Measurements from ENCODE around the gene FGD5. TPM values are rescaled to one million over a fixed set of nuclear protein-coding genes. Genes with fewer than 3 reads are reported as not detected.

The FGD5 gene
- total and polyA plus RNA-seq, 2 donors from 2014 or later, result 18.7 to 40.1 TPM

DNA sequence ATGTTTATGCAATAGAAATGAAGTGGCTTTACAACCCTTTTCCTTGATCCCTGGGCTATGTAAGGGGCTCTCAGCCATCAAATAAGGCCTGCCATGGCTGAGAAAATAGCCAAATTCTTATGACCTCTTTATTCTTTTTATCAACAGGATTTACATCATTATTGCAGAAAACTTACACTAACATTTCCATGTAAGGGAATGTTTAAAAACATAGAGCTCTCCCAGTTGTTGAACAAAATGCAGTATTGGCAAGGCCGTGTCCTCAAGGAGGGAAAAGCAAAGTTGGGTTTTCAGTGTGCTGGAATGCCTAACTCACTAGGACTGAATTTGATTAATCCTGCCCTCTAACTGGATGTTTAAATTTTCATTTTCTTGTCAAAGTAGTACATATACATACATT, 150.9 kb downstream of the FGD5 start:
- H3K27ac ChIP-seq (ENCODE audit: low read depth in 2 of 2, low read length in 2 of 2), result no peak overlapping the region
- H3K4me1 ChIP-seq (ENCODE audit: control insufficient read depth in 2 of 3, insufficient read depth in 2 of 3, low read depth in 1 of 3, low read length in 3 of 3), result no peaks in the 10 kb centered on the region
- intact Hi-C loops (cut with DNase I), result no loop called here
- H3K9ac ChIP-seq (ENCODE audit: low read length in 3 of 3), result no peak overlapping the region
- no peak for FAIRE-seq
- no peak for DNase-seq
- no peak overlapping the region for H3K4me3 ChIP-seq (ENCODE audit: low read length in 3 of 3)
- no peaks in the 10 kb centered on the region for H3K27me3 ChIP-seq (ENCODE audit: control insufficient read depth, insufficient read depth, low read length)
- TF ChIP-seq, protein P1, sequence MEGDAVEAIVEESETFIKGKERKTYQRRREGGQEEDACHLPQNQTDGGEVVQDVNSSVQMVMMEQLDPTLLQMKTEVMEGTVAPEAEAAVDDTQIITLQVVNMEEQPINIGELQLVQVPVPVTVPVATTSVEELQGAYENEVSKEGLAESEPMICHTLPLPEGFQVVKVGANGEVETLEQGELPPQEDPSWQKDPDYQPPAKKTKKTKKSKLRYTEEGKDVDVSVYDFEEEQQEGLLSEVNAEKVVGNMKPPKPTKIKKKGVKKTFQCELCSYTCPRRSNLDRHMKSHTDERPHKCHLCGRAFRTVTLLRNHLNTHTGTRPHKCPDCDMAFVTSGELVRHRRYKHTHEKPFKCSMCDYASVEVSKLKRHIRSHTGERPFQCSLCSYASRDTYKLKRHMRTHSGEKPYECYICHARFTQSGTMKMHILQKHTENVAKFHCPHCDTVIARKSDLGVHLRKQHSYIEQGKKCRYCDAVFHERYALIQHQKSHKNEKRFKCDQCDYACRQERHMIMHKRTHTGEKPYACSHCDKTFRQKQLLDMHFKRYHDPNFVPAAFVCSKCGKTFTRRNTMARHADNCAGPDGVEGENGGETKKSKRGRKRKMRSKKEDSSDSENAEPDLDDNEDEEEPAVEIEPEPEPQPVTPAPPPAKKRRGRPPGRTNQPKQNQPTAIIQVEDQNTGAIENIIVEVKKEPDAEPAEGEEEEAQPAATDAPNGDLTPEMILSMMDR (IDR thresholded peaks at IDR 0.05; ENCODE audit: borderline replicate concordance, extremely low read depth, insufficient read depth), result no peak
- H3K36me3 ChIP-seq (ENCODE audit: control insufficient read depth in 2 of 3, insufficient read depth in 3 of 3, low read length in 3 of 3), result peaks cover 0 to 2% (median 2%) of the 10 kb centered on the region in 3 donors
- H3K9me3 ChIP-seq (ENCODE audit: control insufficient read depth in 2 of 3, insufficient read depth in 1 of 3, low read length in 3 of 3), result no peaks in the 10 kb centered on the region

DNA sequence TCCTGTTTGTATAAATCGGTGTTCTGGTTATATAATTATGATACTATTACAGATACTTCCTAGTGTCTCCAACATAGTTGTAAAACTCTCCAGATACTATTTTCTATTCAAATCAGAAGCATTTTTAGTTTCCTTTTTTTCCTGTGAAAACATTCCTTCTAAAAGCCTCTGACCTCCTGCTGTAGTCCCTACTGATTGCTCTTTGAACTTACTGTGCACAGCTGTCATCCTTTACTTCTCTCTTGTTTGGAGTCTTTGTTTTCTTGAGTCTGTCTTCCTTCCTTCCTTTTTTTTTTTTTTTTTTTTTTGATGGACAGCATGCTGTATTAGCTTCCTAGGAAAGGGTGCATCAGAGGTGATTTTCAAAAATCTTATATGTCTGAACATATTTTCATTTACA, 157.6 kb downstream of the FGD5 start:
- Histone ChIP-seq H3K36me3 (ENCODE audit: control insufficient read depth in 2 of 3, insufficient read depth in 3 of 3, low read length in 3 of 3) (peaks cover 0 to 2% (median 2%) of the 10 kb centered on the region in 3 donors), H3K4me3 (ENCODE audit: low read length in 3 of 3) (no peak overlapping the region), H3K9ac (ENCODE audit: low read length in 3 of 3) (no peak overlapping the region), H3K27ac (ENCODE audit: low read depth in 2 of 2, low read length in 2 of 2) (no peak overlapping the region), H3K4me1 (ENCODE audit: control insufficient read depth in 2 of 3, insufficient read depth in 2 of 3, low read depth in 1 of 3, low read length in 3 of 3) (peaks cover 0 to 8% (median 0%) of the 10 kb centered on the region in 3 donors), H3K9me3 (ENCODE audit: control insufficient read depth in 2 of 3, insufficient read depth in 1 of 3, low read length in 3 of 3) (no peaks in the 10 kb centered on the region), H3K27me3 (ENCODE audit: control insufficient read depth, insufficient read depth, low read length) (no peaks in the 10 kb centered on the region)
- peak in 2 of 5 donors; percentile 24 to 57 for DNase-seq
- intact Hi-C loops (cut with DNase I), result no loop called here
- FAIRE-seq, result peak; percentile 6
- TF ChIP-seq, protein P1 (IDR thresholded peaks at IDR 0.05; ENCODE audit: borderline replicate concordance, extremely low read depth, insufficient read depth), result no peak

DNA sequence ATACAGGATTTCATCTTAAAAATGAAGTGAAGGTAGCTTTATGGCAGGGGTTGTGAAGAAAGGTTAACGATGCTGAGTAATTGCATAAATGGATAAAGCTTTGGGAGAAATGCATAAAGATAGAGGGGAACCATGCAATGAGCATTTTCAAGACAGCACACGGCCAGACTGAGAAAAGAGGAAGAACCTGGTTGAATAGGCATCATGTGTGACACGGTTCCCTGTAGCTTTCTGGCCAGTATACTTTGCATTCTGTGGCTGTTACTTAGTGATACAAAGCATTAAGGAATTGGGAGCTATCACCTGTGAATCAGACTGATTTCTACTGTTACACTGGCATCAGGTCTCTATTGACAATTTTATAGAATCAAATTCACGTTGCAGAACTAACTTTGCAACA, 161.9 kb downstream of the FGD5 start:
- no peaks in the 10 kb centered on the region for H3K9me3 ChIP-seq (ENCODE audit: control insufficient read depth in 2 of 3, insufficient read depth in 1 of 3, low read length in 3 of 3)
- H3K27ac ChIP-seq (ENCODE audit: low read depth in 2 of 2, low read length in 2 of 2), result no peak overlapping the region
- H3K36me3 ChIP-seq (ENCODE audit: control insufficient read depth in 2 of 3, insufficient read depth in 3 of 3, low read length in 3 of 3), result no peaks in the 10 kb centered on the region
- TF ChIP-seq, protein P1 (IDR thresholded peaks at IDR 0.05; ENCODE audit: borderline replicate concordance, extremely low read depth, insufficient read depth), result no peak
- FAIRE-seq, result no peak
- DNase-seq, result no peak
- H3K27me3 ChIP-seq (ENCODE audit: control insufficient read depth, insufficient read depth, low read length), result no peaks in the 10 kb centered on the region
- H3K4me3 ChIP-seq (ENCODE audit: low read length in 3 of 3), result no peak overlapping the region
- intact Hi-C loops (cut with DNase I), result no loop called here
- no peak overlapping the region for H3K9ac ChIP-seq (ENCODE audit: low read length in 3 of 3)
- peaks cover 0 to 8% (median 0%) of the 10 kb centered on the region in 3 donors for H3K4me1 ChIP-seq (ENCODE audit: control insufficient read depth in 2 of 3, insufficient read depth in 2 of 3, low read depth in 1 of 3, low read length in 3 of 3)

Other genes starting within 250 kb of the FGD5 start
- 24.7 TPM for gene CCDC174, start 167.2 kb upstream of the FGD5 start, total RNA-seq
- gene CCDC174, start 167.2 kb upstream of the FGD5 start, polyA plus RNA-seq (ENCODE audit: insufficient read depth, low read depth, low replicate concordance), result 21.9 TPM
- 0.16 TPM for gene C3orf20, start 143.8 kb upstream of the FGD5 start, total RNA-seq
- not detected for gene C3orf20, start 143.8 kb upstream of the FGD5 start, polyA plus RNA-seq (ENCODE audit: insufficient read depth, low read depth, low replicate concordance)
- gene NR2C2, start 128.6 kb downstream of the FGD5 start, total RNA-seq, result 43.6 TPM
- gene NR2C2, start 128.6 kb downstream of the FGD5 start, polyA plus RNA-seq (ENCODE audit: insufficient read depth, low read depth, low replicate concordance), result 3.5 TPM
- gene MRPS25, start 246.4 kb downstream of the FGD5 start, total RNA-seq, result 57.2 TPM
- gene MRPS25, start 246.4 kb downstream of the FGD5 start, polyA plus RNA-seq (ENCODE audit: insufficient read depth, low read depth, low replicate concordance), result 89.2 TPM

Measured in kidney (tissue), 14 donors.